GM12872 (cell line): ENCODE data around the gene MACF1.

Experiments used
- TF ChIP-seq, protein P1 (sequence below): IDR thresholded peaks from 3 replicates; pipeline ENCODE4 v1.5.1; 2011; ENCODE audit warnings: low read depth, mild to moderate bottlenecking, low read length, moderate library complexity; ENCODE audit not compliant: insufficient read depth

MACF1 gene

DNA sequence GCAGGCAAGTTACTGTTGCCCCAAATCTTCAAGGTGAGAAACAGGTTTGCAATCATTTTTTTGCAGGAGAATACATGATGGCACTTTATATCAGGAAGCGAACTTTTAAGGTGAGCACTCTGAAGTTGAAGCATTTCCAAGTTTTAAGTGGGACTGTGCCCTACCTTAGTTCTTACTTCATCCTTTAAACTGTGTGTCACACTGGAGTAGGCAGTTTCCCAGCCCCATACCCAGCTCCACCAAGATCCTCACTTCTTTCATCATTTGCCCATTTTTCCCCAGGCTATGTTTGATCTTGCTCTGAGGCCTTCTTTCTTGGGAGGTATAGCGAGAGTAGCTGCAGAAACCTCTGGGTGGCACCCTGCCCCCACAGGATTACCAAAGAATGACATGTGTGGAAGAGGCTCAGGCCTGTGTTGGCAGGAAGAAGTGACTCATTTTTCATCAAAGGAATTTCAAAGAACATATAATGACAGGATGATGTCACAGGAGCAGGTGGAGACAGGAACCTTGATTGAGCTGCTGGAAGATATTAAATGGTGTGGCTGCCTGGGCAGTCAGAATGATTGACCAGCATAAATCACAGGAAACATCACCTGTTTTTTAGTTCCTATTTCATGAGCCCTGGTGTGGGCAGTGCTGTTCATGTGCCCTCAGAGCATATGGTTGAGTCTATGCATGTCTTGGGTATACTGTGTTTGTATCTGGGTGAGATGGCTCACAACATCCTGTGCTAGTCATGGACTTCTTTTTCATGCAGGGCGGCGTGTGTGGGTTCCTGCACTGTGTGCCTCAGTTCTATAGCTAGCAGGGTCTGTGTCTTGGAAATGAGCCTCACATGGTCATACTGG lies 20.8 kb upstream of the MACF1 start:
- TF ChIP-seq, protein P1, sequence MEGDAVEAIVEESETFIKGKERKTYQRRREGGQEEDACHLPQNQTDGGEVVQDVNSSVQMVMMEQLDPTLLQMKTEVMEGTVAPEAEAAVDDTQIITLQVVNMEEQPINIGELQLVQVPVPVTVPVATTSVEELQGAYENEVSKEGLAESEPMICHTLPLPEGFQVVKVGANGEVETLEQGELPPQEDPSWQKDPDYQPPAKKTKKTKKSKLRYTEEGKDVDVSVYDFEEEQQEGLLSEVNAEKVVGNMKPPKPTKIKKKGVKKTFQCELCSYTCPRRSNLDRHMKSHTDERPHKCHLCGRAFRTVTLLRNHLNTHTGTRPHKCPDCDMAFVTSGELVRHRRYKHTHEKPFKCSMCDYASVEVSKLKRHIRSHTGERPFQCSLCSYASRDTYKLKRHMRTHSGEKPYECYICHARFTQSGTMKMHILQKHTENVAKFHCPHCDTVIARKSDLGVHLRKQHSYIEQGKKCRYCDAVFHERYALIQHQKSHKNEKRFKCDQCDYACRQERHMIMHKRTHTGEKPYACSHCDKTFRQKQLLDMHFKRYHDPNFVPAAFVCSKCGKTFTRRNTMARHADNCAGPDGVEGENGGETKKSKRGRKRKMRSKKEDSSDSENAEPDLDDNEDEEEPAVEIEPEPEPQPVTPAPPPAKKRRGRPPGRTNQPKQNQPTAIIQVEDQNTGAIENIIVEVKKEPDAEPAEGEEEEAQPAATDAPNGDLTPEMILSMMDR: peak; percentile 69

DNA sequence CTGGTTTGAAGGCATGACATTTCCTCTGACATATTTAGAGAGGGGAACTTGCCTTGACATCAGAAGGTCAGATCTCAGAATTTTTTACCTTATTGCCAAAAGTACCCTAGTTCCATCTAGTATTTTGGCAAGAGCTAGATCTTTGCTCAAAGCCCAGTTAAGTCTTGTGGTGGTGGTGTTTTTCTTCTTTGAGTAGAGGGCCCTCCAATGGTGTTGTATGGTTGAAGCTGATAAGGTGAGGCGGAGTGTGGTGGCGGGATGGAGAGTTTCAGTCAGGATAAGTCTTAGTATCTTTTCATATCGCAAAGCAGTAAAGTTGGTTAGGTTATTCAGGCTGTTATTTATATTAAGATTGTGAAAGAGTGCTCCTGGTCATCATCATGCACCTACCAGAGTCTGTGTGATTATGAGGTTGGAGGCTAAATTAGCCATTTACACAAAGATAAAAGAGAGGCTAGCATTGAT lies 20.1 kb upstream of the MACF1 start:
- TF ChIP-seq, protein P1: no peak

DNA sequence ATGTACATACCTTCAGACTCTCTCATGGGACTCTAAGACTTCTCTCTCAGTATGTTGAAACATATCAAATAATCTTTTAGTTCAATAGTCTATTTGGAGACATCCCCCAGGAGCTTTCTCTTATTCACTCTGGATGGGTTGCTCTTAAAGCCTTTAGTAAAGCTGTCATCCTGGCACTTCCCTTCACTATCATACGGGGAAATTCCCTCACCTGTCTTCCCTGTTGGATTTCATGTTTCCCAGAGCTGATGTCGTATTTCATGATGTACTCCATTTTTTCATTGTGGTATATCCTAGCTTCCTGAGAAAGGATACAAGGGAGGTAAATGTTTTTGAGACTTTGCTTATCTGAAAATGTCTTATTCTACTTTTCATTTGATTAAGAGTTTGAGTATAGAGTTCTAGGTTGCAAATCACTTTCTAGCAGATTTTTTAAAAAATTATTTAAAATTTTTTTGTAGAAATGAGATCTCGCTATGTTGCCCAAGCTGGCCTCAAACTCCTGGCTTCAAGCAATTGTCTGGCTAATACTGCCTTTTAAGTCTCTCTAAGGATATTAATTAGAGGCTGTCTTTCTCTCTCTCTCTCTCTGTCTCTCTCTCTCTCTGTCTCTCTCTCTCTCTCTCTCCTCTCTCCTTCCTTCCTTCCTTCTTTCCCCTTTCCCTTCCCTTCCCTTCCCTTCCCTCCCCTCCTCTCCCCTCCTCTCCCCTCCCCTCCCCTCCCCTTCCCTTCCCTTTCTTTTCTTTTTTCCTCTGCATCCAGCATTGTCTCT lies 17.0 kb upstream of the MACF1 start:
- TF ChIP-seq, protein P1: no peak

DNA sequence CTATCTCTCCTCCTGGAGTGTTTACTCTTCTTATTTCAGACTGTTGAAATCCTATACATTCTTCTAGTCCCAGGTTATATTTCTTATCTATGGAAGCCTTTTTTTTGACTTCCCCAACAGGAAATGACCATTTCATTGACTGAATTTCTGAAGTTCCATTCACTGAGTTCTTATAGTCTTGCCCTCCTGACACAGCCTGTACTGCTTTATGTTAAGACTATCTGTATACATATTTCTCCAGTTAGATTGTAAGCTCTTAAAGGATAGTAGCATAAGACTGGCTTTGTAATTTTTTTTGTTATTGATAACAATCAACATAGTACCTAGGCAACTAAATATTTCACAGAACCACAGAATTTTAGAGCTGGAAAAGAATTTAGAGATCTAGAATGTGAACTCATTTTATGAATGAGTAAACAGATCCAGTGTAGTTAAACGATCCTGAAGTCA lies 14.9 kb upstream of the MACF1 start:
- TF ChIP-seq, protein P1: no peak

DNA sequence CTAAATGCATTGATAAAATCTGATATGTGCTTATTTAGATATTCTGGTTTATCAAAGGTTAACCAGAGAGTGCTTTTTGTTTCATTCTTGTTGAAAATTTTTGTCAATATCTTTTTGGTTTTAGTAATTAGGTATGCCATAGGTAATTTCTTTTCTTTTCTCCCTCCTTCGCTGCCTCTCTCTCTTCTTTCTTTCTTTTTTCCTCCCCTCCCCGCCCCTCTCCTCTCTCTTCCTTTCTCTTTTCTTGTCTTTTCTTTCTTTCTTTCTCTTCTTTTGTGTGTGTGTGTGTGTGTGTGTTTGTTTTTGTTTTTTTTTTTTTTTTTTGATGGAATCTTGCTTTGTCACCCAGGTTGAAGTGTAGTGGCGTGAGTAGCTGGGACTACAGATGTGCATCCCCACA lies 14.4 kb upstream of the MACF1 start:
- TF ChIP-seq, protein P1: no peak

DNA sequence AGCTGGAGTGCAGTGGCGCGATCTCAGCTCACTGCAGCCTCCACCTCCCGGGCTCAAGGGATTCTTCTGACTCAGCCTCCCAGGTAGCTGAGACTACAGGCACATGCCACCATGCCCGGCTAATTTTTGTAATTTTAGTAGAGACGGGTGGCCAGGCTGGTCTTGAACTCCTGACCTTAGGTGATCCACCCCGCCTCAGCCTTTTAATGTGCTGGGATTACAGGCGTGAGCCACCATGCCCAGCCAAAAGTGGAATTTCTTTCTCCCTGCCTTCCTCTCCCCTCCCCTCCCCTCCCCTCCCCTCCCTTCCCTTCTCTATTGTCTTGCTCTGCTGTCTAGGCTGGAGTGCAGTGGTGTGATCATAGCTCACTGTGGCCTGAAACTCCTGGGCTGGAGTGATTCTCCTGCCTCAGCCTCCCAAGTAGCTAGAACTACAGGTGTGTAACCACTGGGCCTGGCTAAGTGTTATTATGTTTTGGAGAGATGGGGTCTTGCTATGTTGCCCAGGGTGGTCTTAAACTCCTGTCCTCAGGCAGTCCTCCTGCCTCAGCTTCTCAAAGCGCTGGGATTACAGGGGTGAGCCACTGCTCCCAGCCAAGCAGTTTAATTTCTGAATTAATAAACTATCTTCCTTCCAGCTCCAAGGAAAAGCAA lies 10.0 kb upstream of the MACF1 start:
- TF ChIP-seq, protein P1: no peak
